ENCODE results near the gene CAMSAP2.

CAMSAP2 gene

DNA sequence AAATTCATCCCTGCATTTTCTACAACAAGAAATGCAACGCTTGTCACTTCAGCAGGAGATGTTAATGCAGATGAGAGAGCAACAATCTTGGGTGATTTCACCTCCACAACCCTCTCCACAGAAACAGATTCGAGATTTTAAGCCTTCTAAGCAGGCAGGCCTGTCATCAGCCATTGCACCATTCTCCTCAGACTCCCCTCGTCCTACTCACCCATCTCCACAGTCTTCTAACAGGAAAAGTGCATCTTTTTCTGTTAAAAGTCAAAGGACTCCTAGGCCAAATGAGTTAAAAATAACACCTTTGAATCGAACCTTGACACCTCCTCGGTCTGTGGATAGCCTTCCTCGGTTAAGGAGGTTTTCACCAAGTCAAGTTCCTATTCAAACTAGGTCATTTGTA lies 110.7 kb downstream of the CAMSAP2 start:
- no peak for FAIRE-seq

DNA sequence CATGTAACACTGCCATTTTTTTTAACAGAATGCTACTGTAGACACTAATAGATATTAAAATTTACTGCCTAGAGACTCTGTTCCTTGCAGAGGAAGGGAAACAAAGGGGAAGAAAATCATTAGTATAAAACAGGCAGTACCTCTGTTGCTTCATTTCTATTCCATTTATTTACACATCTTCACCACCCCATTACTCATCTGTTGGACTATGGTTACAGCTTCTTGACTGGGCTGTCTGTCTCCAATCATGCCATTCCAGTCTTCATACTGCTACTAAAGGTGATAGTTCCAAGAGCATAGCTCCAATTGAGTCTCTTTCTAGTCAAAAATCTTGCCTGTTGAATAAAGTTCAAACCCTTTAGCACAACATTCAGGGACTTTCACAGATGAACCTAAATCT lies 111.9 kb downstream of the CAMSAP2 start:
- no peak for FAIRE-seq

DNA sequence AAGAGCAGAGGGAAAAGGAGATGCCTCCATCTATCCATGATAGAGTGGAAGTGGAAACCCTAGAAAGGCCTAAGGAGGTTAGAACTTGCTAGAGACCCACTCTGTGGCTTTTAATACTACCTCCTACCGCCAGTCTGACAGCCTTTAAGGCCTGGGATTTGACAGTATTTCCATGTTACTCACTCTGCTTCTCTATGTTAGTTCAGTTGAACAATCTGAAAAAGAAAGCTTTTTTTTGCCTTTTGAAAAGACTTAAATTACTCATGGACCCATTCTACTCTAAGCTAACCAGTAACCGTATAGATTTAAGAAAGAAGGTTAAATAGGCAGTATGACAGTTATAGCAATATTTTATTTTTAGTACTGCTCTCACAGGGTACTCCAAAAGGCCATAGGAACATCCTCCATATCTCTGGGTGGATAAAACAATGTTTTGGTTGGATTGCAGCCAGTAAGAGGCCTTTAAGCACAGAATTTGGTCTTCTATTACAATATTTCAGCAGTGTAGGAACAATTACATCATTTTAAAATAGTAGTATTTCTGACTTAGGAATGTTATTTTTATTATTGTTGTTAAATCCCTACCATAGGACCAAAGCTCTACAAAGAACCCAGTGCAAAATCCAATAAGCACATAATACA lies 118.1 kb downstream of the CAMSAP2 start:
- no peak for FAIRE-seq

DNA sequence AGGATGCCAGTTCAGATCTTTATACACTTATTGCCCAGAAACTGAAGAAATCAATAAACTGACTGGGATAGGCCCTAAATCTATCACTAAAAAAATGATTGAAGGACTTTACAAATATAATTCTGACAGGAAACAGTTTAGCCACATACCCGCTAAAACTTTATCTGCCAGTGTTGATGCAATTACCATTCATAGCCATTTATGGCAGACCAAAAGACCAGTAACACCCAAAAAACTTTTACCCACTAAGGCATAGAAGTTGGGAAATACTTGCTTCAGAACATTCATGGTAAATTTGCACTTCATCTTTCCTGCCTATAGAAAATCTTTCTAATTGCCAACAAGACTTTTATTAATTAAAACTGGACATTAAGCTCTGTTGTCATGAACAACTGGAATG lies 119.1 kb downstream of the CAMSAP2 start:
- no peak for FAIRE-seq

DNA sequence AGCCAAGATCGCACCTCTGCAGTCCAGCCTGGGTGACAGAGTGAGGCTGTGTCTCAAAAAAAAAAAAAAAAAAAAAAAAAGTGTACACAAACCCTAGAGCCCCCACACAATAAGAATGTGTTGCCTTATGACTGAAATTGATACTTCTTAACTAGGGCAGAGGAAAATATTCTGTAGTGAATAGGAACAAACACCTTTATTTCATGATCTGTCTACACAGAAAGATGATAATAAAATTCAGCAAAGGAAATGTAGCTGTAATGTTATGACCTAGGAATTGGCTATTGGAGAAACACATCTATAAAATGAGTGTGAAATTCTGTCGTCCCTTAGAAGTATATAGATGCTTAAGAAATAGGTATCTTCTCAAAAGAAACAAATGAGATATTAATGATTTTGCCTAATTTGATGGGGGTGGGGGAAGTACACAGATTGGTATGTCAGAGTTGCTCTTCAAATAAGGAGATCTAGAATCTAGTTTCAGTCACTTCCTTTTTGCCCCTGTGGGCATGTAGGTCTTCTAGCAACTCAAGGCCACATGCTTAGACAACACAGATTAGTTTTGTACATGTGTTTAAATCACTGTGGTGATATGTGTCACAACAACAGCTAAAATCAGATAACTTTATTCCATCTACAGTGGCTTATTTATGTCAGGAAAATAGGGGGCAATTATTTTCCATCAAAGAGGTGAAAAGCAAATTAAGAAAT lies 123.4 kb downstream of the CAMSAP2 start:
- no peak for FAIRE-seq

DNA sequence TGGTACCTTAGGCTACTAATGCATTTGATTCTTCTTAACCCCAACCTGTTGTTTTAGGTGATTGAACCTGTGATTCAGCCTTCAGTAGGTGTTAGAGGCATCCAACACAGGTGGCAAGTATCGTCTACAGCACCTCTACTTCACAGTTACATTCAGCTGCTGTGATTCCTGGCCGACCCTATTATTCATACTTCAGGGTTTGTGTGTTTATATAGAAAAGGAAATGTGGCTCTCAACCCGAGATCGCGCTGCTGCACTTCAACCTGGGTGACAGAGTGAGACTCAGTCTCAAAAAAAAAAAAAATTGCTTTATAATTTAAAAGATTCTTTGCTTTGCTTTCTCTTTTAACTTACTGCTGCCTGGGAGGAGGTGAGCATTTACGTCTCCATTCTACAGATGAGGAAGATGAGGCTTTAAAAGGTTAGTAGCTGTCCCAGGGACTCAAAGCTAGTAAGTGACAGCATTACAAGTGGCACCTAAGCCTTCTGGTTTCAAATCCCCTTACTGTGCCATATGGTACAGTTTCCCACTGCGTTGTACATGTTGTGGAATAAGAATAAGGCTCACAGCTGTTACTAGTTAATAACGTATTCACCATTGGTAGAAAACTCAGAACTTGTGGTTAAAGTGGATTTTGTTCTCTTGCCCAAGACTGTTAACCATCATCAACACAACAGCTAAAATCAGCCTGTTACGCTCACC lies 124.2 kb downstream of the CAMSAP2 start:
- FAIRE-seq: no peak

DNA sequence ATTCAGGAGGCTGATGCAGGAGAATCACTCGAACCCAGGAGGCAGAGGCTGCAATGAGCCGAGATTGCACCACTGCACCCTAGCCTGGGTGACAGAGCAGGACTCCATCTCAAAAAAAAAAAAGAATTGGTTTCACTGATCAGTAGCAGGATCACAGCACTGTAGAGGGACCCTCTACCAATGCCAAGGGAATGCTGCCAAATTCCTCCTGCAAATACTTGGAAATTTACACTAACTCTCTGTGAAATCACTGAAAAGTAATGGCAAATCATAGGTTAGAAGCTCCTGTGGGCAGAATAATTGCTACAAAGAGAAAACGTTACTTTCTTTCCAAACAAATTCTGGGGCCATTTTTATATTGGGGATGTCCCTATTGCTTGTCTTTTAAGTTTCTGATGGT lies 127.4 kb downstream of the CAMSAP2 start:
- no peak for FAIRE-seq

DNA sequence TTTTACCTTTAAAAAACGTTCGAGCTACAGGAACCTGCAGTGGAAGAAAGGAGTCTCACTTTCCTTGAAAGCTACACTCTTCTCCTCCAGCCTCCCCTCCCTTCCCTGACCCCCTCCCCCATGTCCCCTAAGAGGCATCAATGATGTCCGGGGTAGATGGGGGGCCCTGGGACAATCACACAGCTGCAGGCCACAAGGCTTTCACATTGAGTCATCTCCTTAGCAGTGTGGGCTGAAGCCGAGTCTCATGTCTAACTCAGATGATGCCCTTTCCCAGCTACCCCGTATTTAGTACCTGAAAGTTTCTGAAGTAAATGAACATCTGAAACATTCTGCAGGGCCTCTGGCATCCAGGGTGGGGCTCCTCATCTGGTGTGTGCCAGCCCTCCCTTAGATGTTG lies 127.8 kb downstream of the CAMSAP2 start:
- FAIRE-seq: no peak

DNA sequence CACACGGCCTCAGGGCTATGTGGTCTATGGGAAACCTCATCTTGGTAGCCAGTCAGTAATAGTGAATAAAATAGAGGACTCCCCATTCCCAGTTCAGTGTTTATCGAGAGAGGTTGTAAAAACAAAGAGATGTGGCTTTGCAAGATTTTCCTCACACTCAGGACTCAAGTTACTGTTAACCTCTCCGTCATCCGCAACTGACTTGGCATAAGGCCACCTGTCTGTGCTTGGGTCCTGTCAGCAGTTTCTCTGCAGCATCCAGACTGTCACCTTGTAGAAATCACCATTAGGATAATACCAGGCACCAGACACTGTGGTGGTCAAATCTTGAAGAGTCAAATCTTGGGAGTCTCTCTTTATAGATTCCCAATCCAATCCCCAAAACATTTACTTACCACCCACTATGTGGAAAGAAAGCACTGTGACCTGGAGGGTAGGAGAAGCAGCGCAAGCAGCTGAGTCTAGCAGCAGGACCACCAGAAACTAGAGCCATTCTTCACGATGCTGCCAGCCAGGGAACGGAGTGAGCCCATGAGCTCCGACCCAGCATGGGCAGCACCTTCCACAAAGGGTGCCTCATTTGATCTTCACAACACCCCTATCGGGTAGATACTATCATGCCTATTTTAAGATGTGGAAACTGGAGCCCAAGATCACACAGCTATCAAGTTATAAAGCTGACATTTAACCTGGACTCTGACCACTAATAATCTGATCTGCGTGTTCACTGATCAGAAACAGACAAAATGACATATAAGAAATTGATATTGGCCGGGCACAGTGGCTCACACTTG lies 128.5 kb downstream of the CAMSAP2 start:
- no peak for FAIRE-seq

DNA sequence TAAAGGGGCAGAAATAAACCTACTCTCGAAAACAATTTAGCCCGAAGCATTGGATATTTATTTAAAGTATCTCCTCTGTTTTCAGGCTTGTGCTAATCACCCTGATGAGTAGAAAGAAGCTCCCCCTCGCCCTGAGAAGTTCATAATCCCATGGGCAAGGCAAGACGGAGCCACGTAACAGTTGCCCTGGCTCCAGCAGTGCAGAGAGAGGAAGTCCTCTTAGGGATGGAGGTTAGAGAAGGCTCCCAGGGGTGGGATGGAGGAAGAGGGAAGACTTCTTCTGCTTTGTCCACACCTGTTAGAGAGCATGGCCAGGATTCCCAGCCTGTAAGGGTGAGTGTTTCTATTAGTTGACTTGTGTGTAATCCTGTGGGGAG lies 130.7 kb downstream of the CAMSAP2 start:
- FAIRE-seq: no peak

DNA sequence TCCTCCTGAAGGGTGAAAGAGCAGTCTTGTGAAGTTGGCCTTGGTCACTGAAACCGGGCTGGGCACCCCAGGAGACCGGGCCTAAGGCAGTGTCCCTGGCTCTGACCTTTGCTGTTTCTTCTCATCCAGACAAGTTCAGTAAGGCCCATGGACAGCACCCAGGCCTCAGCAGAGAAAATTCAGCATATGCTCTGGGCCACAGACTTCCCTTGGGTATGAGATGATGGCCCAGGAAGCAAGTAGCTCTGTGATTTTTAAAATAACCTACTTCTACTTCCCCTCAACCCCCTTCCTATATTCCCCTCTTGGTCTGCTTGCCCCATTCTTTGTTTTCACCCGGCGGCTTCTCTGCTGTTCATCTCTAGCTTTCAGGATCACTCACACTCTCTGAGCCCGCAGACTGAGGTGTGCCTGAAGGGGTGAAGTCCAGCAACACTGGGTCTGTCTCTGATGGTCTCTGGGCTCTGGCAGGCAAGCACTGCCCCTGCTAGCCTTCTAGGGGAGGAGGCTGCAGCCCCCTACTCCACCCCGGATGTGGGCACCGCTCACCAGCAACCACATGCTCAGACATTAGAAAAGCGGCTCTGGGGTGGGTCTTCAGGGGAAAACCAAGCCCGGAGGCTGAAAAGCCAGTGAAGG lies 131.2 kb downstream of the CAMSAP2 start:
- FAIRE-seq: no peak

DNA sequence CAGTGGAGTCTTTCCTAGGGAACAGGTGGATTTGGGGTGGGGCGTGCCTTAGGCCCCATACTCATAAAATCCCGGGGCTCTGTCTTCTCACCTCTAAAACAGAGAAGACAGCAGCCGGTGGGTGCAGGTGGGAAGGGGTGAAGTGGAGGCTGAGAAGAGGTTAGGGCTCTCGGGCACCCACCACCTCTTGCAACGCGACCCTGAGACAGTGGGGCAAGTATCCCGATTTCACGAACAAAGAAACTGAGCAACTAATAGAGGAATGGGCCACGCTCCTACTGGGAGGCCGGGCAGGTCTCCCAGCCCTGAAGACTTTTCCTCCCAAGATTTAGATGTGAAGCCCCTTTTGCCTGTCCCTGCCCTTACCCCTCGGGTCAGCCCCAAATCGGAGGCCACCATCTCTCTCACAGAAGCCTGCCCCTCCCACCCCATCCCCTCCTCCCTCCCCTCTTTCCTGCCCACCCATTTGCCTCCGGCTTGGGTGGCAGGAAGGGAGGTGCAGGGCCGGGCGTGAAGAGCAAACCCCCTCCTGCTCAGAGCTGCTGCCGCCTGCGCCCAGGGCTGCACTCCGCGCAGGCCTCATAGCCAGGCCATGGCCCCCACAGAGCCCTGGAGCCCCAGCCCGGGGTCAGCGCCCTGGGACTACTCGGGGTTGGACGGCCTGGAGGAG lies 133.9 kb downstream of the CAMSAP2 start, which contains the start of gene GPR25:
Gene GPR25 (plus strand): TSS at position 536 of the 670 bp plus-strand sequence. CDS start 57 bp downstream, at position 593.
- FAIRE-seq: no peak

DNA sequence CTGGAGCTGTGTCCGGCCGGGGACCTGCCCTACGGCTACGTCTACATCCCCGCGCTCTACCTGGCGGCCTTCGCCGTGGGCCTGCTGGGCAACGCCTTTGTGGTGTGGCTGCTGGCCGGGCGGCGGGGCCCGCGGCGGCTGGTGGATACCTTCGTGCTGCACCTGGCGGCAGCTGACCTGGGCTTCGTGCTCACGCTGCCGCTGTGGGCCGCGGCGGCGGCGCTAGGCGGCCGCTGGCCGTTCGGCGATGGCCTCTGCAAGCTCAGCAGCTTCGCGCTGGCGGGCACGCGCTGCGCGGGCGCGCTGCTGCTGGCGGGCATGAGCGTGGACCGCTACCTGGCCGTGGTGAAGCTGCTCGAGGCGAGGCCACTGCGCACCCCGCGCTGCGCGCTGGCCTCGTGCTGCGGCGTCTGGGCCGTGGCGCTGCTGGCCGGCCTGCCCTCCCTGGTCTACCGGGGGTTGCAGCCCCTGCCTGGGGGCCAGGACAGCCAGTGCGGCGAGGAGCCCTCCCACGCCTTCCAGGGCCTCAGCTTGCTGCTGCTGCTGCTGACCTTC lies 134.5 kb downstream of the CAMSAP2 start:
- no peak for FAIRE-seq

DNA sequence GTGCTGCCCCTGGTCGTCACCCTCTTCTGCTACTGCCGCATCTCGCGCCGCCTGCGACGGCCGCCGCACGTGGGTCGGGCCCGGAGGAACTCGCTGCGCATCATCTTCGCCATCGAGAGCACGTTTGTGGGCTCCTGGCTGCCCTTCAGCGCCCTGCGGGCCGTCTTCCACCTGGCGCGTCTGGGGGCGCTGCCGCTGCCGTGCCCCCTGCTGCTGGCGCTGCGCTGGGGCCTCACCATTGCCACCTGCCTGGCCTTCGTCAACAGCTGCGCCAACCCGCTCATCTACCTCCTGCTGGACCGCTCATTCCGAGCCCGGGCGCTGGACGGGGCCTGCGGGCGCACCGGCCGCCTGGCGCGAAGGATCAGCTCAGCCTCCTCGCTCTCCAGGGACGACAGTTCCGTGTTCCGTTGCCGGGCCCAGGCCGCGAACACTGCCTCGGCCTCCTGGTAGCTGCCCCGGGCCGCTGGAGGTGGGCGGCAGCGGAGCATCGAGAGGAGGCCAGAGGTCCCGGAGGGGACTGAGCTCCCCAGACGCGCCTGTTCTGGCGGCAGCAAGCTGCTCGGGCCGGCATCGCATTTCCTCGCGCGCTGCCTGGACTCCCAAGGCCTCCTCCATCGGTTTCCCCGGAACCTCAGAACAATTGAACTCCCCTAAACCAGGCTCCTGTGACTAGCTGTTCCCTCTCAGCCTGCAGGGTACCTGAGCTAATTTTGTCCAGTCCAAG lies 135.1 kb downstream of the CAMSAP2 start:
- no peak for FAIRE-seq

DNA sequence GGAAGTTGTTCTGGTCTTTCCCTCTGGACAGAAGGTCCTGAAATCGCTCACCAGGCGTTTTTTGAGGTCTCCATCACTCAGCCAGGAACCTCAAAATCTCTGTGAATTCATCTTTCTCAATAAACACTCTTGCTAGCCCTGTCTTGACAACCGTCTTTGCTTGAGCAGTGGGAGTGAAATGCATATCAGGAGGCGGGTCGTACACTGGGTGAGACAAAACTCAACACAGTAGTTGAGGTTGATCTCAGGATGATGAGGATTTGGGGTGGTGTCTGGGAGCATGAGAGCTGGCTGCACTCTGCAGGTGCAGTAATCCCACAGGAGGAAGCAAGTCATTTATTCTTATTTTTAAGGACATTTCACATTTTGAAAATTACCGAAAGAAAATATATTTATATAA lies 136.0 kb downstream of the CAMSAP2 start:
- no peak for FAIRE-seq

DNA sequence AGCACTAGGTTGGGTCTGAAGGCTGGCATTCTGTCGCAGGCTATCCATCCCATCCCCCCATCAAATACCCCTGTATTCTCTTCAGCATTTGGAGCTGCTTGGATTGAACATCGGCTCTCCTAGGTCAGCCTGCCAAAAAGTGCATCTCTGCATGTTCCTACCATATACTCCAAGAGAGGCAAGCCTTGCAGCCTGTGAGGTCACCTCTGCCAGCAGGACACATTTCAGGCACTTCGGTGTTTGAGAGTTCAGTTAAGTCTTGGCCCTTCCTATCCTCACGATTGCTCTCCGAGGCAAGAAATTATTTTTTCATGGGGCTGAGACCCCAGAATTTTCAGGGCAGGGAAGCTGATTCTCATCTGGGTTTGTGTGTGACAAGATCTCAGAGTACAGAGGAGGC lies 136.7 kb downstream of the CAMSAP2 start:
- FAIRE-seq: no peak

DNA sequence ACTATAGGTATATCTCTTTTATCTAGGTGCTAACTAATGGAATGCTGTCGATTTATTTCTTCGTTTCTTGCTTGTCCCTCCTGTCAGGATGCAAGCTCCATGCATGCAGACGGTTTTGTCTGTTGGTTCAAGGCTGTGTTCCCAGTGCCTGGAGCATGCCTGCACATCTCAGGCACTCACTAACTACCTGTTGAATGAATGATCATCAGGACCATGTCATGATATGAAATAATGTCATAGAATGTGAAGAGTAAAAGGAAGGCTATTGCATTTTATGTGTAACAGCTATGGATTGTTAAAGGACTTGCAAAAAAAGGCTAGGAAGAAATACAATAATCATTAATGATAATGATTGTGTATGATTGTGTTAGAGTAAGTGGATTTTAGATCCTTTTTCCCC lies 138.3 kb downstream of the CAMSAP2 start:
- FAIRE-seq: no peak

DNA sequence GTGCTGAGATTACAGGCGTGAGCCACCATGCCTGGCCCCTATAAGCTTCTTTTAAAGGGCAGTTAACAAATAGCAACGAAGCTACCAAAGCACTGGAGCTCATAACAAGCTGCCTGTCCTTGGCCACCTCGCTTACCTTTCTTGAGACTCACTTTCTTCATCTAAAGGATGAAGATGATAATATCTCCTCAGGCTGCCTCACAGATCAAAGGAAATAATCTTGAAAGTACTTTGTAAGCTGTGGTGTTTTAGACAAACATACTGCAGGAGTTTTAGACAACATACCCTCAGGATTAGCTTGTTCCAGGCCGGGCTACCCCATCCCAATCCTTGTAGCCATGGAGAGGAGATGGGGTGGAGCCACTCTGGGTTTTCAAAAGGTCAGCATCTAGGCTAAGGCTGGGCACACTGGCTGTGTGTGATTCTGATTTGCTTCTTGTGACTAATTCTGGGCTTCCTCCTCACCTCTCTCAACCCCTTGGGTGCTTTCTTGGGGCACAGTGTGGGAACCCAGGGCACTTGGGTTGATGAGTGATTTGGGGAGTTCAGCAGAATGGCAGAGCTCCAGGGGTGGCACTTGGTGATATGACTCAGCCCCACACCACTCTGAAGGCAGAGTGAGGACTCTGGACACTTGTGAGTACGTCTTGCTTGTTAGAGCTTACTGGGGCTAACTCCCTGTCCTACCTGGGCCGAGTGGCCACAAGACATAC lies 139.3 kb downstream of the CAMSAP2 start:
- no peak for FAIRE-seq

DNA sequence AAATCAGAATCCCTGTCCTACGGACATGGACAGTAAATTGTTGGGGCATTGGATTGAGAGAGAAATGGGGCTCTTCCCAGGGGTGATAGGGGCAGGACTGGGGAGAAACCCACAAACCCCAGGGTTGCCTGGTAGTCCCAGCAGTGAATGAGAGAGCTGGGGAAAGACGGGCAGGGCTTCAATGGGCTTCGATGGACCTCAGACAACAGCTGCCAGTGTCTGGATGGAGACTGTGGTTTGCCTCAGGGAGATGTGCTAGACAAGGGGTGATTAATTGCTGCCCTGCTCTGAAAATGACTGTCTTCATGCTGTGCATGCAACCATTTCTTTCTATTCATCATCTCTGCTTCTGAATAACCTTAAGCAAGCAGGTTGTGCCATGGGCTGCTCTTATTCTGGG lies 141.5 kb downstream of the CAMSAP2 start:
- no peak for FAIRE-seq

DNA sequence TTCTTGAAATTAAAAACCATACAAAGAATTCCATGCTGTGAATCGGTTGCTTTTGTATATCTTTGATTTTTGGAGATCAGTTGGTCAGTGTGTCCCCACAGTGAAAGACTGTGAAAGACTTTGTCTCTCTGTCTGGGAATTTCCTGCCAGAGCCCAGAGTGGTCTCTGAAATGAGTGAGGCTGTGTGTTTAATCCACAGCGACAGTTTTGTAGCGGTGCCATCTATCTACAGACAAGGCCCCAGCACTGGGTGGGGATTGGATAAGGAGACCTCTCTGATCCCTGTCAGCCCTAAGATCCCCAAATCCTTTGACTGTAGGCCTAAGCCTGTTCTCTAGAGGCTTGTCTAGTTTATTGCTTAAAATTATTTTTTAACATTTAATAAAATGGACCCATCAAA lies 144.4 kb downstream of the CAMSAP2 start:
- FAIRE-seq: no peak

Measured in A204.1 (cell line).